WTC11 (cell line): ENCODE measurements around the gene TRIM73. TPM values are rescaled to one million over a fixed set of nuclear protein-coding genes. Genes with fewer than 3 reads are reported as not detected.
"Not testable (repeated sequence)": the region's sequence is repeated elsewhere in the genome, so short reads cannot be mapped to it uniquely, and the experiment has no call there.

Experiments used
- ATAC-seq: fragments of 200-7000 bp; cut with Tn5 transposase; 2 replicates; pipeline ENCODE4 v1.10.0; 2021; ENCODE audit warnings: mild to moderate bottlenecking, moderate library complexity
- Bru-seq: library from RNA; stranded (reverse); fragments of 400-500 nt; gene quantifications from one replicate; lab custom pipeline; 2021; lab: Mats Ljungman, UMichigan
- CTCF ChIA-PET: fragments of 300-600 bp; sonication (Branson Sonifier 250); formaldehyde crosslinking; loops from one replicate; lab custom pipeline; 2021; ENCODE audit warnings: antibody characterized with exemption; lab: Charles Lee
- POLR2A ChIA-PET: fragments of 350-600 bp; sonication (Branson Sonifier 250); formaldehyde crosslinking; loops from one replicate; lab custom pipeline; 2021; ENCODE audit warnings: antibody characterized with exemption; lab: Charles Lee
- DNase-seq: peaks from one replicate; pipeline ENCODE4 v3.0.0; 2021; ENCODE audit warnings: low spot score
- H3K27ac Mint-ChIP-seq: 2 replicates; pipeline ENCODE4 v1.8.0; 2021; ENCODE audit warnings: mixed read lengths
- H3K27me3 Mint-ChIP-seq: 2 replicates; pipeline ENCODE4 v1.8.0; 2021; ENCODE audit warnings: low read depth, mild to moderate bottlenecking, moderate library complexity, mixed read lengths
- H3K36me3 Mint-ChIP-seq: 2 replicates; pipeline ENCODE4 v1.8.0; 2021; ENCODE audit warnings: mixed read lengths
- H3K4me1 Mint-ChIP-seq: 2 replicates; pipeline ENCODE4 v1.8.0; 2022; ENCODE audit warnings: mixed read lengths
- H3K4me3 Mint-ChIP-seq: 2 replicates; pipeline ENCODE4 v1.8.0; 2021; ENCODE audit warnings: mild to moderate bottlenecking, moderate library complexity, mixed read lengths
- H3K9me3 Mint-ChIP-seq: 2 replicates; pipeline ENCODE4 v1.8.0; 2021; ENCODE audit warnings: mixed read lengths
- long read RNA-seq, 3 experiments: library from RNA in 1 of 3; library from capped mRNA in 1 of 3; library from polyadenylated mRNA in 1 of 3; unstranded in 2 of 3; stranded (forward) in 1 of 3; transcript quantifications; one replicate each; pipeline ENCODE4 v2.0.0, GENCODE V29; 2021
- total RNA-seq: library from RNA; stranded (reverse); gene quantifications from 3 replicates; pipeline ENCODE4 v1.2.3, GENCODE V29; 2021

TRIM73 gene
- 2.0 to 3.0 TPM (median 2.3 TPM) in 3 replicates for total RNA-seq
- Bru-seq, nascent RNA: percentile 14 among the genes with signal in this experiment
- long read RNA-seq, experiment 1: 0 reads
- long read RNA-seq, experiment 2, partial matches to known transcripts: 0 of 1 reads
- long read RNA-seq, experiment 2, other reads (novel, unspliced or antisense): 1 of 1 reads
- long read RNA-seq, experiment 3: 0 reads

GRCh38 chr7:75395329-75395728 lies at the start of gene TRIM73:
Gene TRIM73 (plus strand): TSS chr7:75395629. CDS start chr7:75398934, 3,305 bp downstream.
- POLR2A ChIA-PET, H3K27me3 Mint-ChIP-seq, H3K9me3 Mint-ChIP-seq, H3K36me3 Mint-ChIP-seq, ATAC-seq, H3K27ac Mint-ChIP-seq, H3K4me3 Mint-ChIP-seq, H3K4me1 Mint-ChIP-seq, CTCF ChIA-PET: not testable (repeated sequence)
- DNase-seq: peak; percentile 21

DNA sequence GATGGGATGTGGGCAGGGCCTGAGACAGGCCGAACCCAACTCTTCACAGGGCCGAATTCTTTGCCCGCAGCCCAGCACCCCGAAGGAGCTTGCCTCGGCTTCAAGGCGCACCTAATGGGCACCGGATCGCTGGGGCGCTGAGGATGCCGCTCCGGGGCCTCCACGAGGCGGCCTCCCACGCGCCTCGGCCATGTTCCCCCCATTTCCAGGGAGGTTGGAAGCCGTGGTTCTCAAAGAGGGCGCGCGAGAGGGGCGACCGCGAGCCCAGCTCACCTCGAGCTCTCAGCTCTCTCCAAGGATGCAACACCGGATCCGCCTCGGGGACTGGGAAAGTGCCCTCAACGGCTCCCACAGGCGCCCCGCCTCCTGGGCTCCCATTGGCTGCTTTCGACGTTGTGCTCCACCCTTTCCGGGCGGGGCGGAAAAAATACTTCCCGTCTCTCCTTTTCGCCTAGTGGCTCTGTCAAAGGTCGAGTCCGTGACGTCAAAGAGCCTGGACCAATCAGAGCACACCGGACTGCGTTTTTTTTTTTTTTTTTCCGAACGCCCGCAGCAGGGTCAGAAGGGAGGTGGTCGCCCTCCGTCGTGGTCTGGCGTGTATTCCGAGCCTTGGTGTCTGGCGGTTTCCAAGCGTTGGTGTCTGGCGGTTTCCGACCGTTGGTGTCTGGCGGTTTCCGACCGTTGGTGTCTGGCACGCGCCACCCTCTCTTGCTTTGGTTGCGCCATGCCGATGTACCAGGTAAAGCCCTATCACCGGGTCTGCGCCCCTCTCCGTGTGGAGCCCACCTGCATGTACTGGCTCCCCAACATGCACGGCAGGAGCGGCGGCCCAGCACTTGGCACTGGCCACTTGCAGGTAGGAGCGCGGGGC lies 36.5 kb upstream of the TRIM73 start:
- H3K27me3 Mint-ChIP-seq, H3K36me3 Mint-ChIP-seq: not testable (repeated sequence)
- DNase-seq: peak; percentile 10

GRCh38 chr7:75359542-75359848 lies 35.9 kb upstream of the TRIM73 start:
- H3K4me3 Mint-ChIP-seq, ATAC-seq, CTCF ChIA-PET, H3K4me1 Mint-ChIP-seq, H3K27ac Mint-ChIP-seq, H3K36me3 Mint-ChIP-seq, DNase-seq, H3K9me3 Mint-ChIP-seq, H3K27me3 Mint-ChIP-seq, POLR2A ChIA-PET: not testable (repeated sequence)

More for the DNA sequence above, 36.5 kb upstream of the TRIM73 start:
- H3K27ac Mint-ChIP-seq, POLR2A ChIA-PET, H3K4me1 Mint-ChIP-seq, H3K4me3 Mint-ChIP-seq, CTCF ChIA-PET, H3K9me3 Mint-ChIP-seq: not testable (repeated sequence)
- peak; percentile 89 for ATAC-seq

DNA sequence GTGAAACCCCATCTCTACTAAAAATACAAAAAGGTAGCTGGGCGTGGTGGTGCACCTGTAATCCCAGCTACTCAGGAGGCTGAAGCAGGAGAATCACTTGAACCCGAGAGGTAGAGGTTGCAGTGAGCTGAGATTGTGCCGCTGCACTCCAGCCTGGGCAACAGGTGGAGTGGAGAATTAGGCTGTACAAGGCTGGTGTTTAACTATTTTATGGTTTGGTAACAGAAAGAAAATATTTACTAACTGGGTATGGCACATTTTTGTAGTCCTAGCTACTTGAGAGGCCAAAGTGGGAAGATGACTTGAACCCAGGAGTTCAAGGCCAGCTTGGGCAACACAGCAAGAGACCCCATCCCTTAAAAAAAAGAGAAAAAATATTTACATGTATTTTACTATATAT lies 31.4 kb upstream of the TRIM73 start:
- not testable (repeated sequence) for DNase-seq, H3K4me1 Mint-ChIP-seq

DNA sequence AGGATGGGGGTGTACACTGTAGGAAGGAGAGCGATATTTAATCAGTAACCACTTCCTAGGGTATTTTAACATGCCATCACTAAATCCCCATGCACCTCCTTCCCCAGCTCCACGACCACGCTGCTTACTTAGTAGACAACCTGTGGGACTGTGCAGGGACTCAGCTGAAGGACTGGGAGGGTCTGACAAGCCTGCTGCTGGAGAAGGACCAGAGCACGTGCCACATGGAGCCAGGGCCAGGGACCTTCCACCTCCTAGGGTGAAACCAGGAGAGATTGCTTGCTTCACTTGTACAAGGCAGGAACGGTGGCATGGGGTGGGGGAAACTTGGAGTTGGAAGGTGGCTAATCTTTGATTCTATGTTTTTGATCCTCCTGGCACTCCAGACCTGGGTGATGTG lies 28.8 kb upstream of the TRIM73 start:
- H3K27me3 Mint-ChIP-seq, DNase-seq, H3K27ac Mint-ChIP-seq, POLR2A ChIA-PET, H3K4me1 Mint-ChIP-seq, H3K36me3 Mint-ChIP-seq, H3K9me3 Mint-ChIP-seq, CTCF ChIA-PET, ATAC-seq, H3K4me3 Mint-ChIP-seq: not testable (repeated sequence)

More for the DNA sequence above, 31.4 kb upstream of the TRIM73 start:
- H3K9me3 Mint-ChIP-seq, H3K27ac Mint-ChIP-seq, H3K36me3 Mint-ChIP-seq, POLR2A ChIA-PET, H3K27me3 Mint-ChIP-seq, CTCF ChIA-PET, H3K4me3 Mint-ChIP-seq, ATAC-seq: not testable (repeated sequence)

DNA sequence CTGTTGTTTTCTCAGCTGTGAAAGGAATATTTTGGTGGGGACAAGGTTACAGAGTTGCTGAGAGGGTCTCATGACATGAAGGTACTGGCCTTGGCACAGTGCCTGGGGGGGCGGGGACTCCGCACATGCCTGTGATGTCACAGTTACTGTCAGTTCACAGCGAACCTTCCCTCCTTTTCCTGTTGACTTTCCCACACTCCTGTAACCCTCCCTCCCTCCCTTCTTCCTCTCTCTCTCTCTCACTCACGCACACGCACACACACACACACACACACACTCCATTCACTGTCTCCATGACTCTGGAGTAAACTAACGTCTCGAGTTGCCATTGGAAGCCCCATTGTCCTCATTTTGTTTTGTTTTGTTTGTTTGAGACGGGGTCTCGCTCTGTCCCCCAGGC lies 28.1 kb upstream of the TRIM73 start:
- H3K9me3 Mint-ChIP-seq, POLR2A ChIA-PET, H3K4me1 Mint-ChIP-seq, CTCF ChIA-PET, DNase-seq, ATAC-seq, H3K4me3 Mint-ChIP-seq, H3K36me3 Mint-ChIP-seq, H3K27me3 Mint-ChIP-seq, H3K27ac Mint-ChIP-seq: not testable (repeated sequence)

DNA sequence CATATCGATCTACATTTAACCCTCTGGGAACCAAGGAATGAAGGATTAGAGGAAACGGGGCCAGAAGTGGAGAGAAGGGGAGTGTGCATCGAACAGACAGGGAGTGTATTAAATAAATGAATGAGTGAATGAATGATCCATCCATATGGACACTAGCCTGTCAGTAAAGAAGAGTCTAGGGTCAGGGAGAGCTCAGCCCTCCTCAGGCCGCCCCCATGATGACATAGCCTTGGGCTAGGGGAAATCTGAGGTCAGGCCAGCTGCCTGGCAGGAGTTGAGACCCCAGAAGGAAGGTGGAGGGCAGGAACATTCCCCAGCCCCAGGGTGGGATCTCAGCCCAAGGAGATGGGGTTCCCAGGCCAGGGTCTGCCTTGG lies 21.3 kb upstream of the TRIM73 start:
- CTCF ChIA-PET, DNase-seq, H3K27me3 Mint-ChIP-seq, POLR2A ChIA-PET, H3K36me3 Mint-ChIP-seq, H3K4me3 Mint-ChIP-seq, H3K27ac Mint-ChIP-seq, H3K4me1 Mint-ChIP-seq, H3K9me3 Mint-ChIP-seq: not testable (repeated sequence)
- peak; percentile 69 for ATAC-seq

- H3K4me1 Mint-ChIP-seq, H3K36me3 Mint-ChIP-seq, H3K27me3 Mint-ChIP-seq, H3K4me3 Mint-ChIP-seq, POLR2A ChIA-PET, H3K9me3 Mint-ChIP-seq, DNase-seq, CTCF ChIA-PET, H3K27ac Mint-ChIP-seq: not testable (repeated sequence)
- ATAC-seq: peak; percentile 20
Observed at GRCh38 chr7:75374519-75375317, 20.7 kb upstream of the TRIM73 start.

GRCh38 chr7:75393194-75393593 lies 2.2 kb upstream of the TRIM73 start:
- DNase-seq, H3K36me3 Mint-ChIP-seq, H3K4me3 Mint-ChIP-seq, H3K27ac Mint-ChIP-seq, H3K4me1 Mint-ChIP-seq, ATAC-seq, POLR2A ChIA-PET, H3K9me3 Mint-ChIP-seq, CTCF ChIA-PET, H3K27me3 Mint-ChIP-seq: not testable (repeated sequence)

- H3K9me3 Mint-ChIP-seq, H3K36me3 Mint-ChIP-seq, H3K4me3 Mint-ChIP-seq, ATAC-seq, H3K27me3 Mint-ChIP-seq, POLR2A ChIA-PET, DNase-seq, H3K4me1 Mint-ChIP-seq, CTCF ChIA-PET, H3K27ac Mint-ChIP-seq: not testable (repeated sequence)
Observed at GRCh38 chr7:75397865-75398264, 2.4 kb downstream of the TRIM73 start.

DNA sequence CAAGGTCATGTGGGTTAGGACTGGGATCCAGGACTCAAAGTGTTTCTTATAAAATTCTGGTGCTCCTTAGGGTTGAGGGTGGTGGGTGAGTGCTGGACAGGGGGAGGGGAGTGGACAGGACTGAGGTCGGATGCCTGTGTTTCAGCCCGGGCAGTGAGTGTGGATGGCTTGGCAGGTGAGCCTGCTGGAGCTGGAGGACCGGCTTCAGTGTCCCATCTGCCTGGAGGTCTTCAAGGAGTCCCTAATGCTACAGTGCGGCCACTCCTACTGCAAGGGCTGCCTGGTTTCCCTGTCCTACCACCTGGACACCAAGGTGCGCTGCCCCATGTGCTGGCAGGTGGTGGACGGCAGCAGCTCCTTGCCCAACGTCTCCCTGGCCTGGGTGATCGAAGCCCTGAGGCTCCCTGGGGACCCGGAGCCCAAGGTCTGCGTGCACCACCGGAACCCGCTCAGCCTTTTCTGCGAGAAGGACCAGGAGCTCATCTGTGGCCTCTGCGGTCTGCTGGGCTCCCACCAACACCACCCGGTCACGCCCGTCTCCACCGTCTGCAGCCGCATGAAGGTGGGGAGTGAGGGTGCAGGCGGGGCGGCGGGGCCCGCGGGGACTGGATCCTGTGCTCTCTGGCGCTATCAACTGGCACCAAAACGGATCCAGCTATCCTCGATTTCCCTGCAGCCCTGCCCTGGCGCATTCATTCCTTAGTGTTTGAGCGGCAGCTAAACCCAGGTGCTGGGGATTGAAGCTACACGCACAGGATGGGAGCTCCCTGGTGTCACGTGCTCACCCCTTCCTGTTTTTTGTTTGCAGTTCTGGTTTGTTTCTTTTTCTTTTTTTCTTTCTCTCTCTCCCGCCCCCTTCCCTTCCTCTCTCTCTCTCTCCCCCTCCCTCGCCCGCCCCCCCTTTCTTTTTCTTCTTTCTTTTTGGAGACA lies 3.6 kb downstream of the TRIM73 start:
- CTCF ChIA-PET, H3K4me1 Mint-ChIP-seq, H3K36me3 Mint-ChIP-seq, H3K4me3 Mint-ChIP-seq, H3K27me3 Mint-ChIP-seq, H3K9me3 Mint-ChIP-seq, DNase-seq, POLR2A ChIA-PET, H3K27ac Mint-ChIP-seq: not testable (repeated sequence)
- peak; percentile 81 for ATAC-seq
